ENCODE data around the gene NNT.
"Not testable (repeated sequence)": the region's sequence is repeated elsewhere in the genome, so short reads cannot be mapped to it uniquely, and the experiment has no call there.

Gene NNT

DNA sequence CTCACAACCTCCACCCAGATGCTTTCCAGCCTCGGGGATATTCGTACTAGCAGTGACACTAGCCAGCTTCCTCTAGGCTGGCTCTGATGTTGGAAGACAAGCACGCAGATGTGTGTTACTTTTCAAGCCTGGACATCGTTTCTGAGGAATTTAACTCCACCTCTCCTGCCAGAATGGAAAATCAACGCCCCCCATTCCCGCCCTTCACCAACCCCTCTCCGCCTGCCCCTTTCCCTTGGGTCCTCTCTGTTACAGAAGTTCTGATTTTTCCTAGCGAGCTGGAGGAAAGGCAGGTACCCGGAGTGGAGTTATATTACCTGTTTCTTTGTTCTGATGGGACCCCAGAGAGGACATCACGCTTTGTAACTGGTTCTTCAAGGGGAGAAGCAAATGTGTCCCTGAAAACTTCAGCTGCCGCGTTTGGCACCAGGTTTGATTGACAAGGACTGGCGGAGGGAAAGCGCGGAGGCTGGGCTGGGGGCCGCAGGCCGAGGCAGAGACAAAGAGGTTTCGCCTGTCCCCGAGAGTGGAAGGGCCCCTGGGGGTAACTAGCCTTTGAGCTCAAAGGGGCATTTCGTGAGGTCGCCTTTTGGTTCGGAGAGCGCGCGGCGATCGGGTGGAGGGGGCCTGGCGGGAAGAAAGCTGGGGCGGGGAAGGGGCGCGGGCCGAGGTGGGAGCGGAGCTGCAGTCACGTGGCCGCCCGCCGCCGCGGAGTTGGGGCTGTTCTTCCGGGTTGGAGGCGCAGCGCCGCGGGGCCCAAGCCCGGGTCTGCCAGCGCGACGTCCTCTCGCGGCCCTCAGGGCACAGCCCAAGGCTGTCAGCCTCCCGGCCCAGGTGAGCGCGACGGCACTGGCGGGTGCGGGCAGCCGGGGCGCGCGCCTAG lies at the start of gene NNT:
NNT (plus strand) TSS at position 720 of the 883 bp plus-strand sequence. CDS start 6,016 bp downstream, outside the sequence.
- peak; percentile 78 for DNase-seq (ENCODE audit: low spot score)

DNA sequence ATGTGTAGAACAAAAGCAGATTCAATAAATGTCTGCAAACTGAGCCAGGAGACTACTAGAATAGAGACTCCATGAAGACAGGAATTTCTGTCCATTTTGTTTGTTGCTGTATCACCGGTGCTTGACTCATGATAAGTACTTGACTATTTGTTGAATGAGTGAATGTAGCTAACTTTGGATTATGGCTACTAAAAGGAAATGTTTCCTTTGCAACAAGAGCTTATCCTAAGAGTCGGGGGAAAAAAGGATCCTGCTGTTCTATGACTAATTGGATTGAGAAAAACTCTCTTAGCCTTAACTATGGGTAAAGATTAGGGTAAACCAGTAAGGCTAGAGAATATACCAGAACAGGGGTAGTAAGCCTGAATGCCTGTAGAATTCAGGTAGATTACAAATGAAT lies 49.6 kb upstream of the NNT start:
- DNase-seq (ENCODE audit: low spot score) = no peak

DNA sequence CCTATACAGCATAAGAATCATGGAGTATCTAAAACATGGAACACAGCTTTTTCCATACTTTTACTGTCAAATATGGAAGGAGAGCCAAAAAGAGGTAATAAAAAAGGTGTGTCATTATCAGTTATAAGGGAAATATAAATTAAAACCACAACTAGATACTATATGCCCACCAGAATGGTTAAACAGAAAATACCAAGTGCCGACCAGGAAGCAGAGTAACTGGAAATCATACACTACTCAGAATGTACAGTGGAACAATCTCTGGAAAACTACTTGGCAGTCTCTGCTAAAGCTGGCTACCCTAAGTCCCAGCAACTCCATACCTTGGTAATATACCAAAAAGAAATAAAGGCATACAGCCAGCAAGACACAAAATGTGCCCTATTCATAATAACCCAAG lies 48.5 kb upstream of the NNT start:
- no peak for DNase-seq (ENCODE audit: low spot score)

DNA sequence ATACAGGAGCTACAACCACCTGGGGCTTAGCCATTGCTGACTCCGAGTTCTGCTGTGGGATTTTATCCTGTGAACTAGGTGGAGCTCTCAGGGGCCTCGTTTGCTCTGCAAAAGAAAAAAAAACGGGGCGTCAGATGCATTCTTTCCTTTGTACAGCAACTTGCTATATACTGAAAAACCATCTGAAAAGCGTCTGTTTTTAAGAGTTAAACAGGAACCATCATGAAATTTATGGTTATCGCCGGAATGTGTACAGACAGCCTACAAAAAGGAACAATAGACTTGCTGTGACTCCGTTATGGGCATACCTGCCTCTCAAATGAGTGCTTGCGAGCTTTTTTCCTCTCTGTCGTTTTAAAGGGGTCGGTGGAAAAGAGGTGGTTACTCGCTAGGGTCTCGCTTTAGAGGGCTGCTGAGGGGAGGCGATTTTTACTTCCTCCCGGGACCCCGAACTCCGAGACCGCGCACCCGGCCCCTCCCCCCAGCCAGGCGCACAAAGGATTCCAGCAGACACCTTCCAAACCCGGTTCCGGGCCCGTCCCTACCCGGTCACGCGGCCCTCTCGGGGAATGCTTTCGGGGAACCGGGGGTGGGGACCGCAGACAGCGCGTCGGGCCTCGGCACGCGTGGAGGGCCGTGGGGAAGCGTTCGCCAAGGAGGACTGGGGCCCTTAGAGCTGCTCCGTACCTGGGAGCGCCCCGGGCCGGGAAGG lies 46.9 kb upstream of the NNT start:
- peak; percentile 40 for DNase-seq (ENCODE audit: low spot score)

DNA sequence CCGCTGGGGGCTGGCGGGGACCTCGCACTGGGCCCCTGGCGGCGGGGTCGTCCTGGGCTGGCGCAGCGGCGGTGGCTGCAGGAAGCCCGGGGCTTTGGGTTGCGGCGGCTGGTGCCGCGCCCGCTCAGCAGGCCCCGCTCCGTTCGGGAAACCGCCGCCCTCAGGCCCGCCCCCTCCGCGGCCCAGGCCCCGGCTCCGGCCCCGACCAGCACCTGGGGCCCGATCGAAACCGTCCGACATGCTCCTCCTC lies 46.4 kb upstream of the NNT start:
- DNase-seq (ENCODE audit: low spot score) = not testable (repeated sequence)

DNA sequence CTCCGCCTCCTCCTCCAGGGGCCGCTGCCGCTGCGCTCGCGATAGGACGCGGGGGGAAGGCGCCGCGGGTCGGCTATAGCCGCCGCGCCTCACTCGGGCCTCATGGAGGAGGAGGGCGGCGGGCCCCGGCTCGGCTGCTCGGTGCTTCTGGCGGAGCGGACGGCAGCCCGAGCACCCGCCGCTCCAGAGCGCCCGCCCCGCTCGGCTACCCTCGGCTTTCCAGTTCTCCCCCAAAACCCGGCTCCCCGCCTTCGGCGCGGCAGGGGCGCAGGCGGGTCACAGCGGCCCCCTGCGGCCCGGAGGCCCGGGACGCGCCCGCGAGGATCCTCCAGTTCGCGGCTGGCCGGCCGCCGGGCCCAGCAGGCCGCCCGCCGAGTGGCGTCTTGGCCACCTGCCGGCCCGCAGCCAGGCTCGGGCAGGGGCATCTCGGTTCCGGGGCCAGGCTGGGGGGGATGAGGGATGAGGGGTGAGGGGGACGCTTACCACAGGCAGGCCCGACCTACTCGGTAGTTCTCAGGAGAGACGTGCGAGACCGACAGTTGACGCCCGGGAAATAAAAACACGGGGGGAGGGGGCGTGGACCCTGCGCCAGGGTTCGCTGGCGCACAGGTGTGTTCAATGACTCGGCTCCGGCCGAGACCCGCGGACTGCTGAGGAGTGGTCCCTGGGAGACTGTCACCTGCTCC lies 46.0 kb upstream of the NNT start, which contains the start of gene PAIP1:
PAIP1 (minus strand) TSS at position 221 of the 686 bp plus-strand sequence. CDS start 231 bp downstream, outside the sequence.
- DNase-seq (ENCODE audit: low spot score) = peak; percentile 90

DNA sequence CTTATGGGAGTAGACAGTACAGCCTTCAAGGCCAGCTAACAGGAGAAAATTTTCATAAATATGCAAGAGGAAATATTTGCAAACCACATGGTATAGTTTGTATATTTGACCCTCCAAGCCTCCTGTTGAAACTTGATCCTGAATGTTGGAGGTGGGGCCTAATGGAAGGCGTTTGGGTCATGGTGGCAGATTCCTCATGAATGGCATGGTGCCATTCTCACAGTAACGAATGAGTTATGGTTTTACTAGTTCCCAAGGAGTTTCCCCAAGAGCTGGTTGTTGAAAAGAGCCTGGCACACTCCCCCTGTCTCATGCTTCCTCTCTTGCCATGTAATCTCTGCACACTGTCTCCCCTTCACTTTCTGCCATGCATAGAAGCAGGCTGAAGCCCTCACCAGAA lies 42.9 kb upstream of the NNT start:
- no peak for DNase-seq (ENCODE audit: low spot score)

DNA sequence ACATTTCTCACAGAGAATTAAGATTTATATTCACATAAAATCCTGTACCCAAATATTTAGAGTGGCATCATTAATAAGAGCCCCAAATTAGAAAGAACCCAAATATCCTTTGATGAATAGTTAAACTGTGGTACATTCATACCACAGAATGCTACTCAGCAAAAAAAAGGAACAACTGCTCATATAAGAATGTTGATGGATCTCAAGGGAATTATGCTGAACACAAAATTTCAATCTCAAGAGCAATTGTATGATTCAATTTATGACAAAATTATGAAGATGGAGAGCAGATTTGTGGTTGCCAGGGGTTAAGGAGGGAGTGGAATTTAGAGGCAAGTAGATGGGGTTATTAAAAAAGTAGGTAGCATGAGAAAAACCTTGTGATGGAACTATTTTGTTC lies 41.6 kb upstream of the NNT start:
- no peak for DNase-seq (ENCODE audit: low spot score)

DNA sequence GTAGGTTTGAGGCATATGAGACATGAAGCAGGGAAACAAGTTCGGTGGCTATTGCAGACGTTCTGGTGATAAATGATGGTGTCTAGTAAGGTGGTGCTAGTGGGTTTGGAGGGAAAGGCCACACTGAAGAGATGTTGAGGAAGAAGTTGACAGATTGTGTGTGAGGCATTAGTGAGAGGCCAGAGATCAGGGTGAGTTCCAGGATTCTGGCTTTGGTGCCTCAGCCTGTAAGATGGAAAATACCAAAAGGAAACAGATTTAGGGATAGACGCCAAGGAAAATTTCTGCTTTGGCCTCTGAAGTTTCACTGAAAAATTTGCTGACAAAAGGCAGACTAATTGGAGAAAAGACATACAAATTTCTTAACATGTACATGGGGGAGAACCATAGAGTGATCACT lies 39.7 kb upstream of the NNT start:
- DNase-seq (ENCODE audit: low spot score) = no peak

DNA sequence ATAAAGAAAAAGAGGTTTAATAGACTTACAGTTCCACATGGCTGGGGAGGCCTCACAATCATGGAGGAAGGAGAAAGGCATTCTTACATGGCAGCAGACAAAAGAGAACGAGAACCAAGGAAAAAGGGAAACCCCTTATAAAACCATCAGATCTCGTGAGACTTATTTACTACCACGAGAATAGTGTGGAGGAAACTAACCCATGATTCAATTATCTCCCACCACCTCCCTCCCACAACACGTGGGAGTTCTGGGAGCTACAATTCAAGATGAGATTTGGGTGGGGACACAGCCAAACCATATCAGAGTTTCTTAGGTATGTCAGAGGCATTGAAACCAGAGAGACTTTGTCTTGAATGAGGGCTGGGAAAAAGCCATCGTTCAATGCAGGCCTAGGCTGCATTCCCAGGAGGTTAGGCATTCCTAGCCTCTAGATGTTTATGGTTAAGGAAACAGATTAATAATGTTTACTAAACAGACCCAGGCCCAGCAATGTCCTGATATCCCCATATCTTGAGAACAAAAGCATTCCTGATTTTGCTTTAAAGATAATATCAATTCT lies 38.6 kb upstream of the NNT start:
- DNase-seq (ENCODE audit: low spot score) = no peak

DNA sequence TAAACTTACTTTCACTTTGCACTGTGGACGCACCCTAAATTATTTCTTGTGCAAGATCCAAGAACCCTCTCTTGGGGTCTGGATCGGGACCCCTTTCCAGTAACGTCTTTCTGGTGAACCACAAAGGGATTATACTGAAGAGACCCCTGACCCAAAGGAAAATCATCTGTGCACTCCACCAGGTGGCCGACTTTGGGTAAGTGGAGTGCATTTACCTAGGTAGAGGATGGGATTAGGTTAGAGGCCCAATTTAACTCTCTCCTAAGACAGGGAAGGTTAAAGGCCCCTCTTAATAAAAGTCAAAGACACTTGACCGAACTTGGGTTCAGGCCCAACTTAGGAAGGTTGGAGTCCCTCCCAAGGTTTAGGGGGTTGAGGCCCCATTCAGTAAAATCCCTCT lies 37.9 kb upstream of the NNT start:
- no peak for DNase-seq (ENCODE audit: low spot score)

DNA sequence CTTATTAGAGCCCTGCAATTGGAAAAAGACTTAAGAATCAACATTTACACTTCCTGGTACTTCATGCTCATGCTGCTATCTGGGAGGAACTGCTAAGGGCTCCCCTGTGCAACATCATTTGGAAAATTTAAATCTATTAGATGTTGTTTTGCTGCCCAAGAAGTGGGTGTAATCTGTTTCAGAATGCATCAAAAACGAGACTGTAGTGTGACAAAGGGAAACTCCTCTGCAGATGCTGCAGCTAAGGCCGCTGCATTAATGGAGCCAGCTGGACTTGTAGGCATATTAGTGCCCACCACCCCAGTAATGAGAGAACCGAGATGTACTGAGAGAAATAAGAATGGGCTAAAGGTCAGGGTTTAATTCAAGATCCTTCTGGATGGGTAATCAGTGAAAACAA lies 35.0 kb upstream of the NNT start:
- DNase-seq (ENCODE audit: low spot score) = no peak

DNA sequence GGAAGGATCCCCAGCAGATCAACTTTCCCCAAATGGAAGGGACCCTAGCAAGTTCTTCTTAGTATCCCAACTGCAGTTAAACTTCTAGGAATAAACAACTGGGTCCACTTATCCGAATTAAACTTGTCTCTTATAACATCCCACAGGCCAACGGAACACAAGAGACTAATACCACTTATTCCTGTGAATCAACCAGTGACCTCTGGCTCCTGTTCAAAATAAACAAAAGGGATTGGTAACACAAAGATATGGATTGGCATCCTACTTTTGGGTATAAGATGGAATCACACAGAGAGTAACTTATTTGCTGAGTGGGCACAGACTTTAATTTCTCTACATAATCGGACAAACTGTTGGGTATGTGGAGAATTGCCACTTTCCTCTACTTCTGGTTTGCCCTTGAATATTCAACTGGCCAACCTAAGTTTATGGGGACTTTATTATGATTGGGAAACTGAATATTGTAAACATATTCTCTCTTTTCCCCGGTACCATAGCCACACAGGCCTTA lies 33.7 kb upstream of the NNT start:
- no peak for DNase-seq (ENCODE audit: low spot score)

DNA sequence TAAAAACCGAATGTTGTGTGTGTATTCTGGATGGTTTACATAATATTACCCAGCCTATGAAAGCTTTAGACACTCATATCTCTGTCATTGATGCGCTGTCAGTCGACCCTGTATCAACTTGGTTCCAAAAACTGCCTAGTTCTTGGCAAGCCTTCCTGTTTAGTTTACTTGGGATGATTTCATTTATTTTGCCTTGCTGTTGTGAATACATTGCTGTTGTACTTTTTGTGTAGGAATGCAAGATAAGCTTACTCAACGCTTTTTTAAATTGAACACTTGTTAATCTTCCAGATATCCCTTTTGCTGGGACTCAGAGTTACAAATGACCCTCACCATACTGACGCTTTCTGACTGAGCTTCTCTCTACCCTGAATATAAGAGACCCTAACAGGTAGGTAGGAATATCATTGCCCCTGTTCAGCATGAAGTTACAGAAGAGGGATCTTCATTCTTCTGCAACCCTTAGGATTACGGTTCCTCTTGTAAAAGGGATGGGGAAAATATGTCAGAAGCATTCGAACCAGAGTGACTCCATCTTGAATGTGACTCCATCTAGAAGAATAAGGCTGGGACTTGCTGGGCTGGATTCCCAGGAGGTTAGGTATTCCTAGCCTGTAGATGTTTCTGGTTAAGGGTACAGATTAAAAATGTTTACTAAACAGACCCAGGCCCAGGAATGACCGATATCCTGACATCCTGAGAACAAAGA lies 32.4 kb upstream of the NNT start:
- DNase-seq (ENCODE audit: low spot score) = no peak

DNA sequence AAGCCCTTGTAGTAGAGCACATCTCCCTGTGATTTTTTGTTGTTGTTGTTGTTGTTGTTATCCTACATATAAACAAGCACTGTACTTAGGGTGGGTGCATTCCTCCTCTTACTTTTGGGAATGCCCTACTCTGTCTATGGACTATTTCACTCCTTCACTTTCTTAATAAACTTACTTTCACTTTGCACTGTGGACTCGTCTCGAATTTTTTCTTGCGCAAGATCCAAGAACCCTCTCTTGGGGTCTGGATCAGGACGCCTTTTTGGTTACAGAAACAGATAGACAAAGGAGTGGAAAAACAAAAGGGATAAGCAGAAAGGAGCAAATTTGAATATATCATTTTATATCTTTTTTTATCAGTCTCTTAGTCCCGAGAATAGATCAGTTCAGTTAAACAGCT lies 31.7 kb upstream of the NNT start:
- no peak for DNase-seq (ENCODE audit: low spot score)

DNA sequence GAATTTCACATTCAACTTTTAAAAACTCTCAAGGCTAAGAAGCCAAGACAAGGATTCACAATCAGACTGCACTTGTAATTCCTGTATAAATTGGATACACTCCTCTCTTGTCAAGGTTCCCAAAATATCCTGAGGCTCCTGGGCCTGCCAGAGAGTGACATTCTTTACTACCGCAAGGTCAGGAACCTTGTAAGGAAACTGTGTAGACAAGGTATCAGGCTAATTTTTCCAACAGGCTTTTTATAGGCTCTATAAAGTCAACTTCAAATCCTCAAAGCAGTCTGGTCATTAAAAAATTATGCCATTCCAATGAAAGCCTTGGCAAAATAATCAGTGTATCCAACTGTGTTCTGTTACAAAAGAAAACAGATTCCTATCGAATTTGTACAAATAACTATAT lies 30.6 kb upstream of the NNT start:
- DNase-seq (ENCODE audit: low spot score) = peak; percentile 15

DNA sequence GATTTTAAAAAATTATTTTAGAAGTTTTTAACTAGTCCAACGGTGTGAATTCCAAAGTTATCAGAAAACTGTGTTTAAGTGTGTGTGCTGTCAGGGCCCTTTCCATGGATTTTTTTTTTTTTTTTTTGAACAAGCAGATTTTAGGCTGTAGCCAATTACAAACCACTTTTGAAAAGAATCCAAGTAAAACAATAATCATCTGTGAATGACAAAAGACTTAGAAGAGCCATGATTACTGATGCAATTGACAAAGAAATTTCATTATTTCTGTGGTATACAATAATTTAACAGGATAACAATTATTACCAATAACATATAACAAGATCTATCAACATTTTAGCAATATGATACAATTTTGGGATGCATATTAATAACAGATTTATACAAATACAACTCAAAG lies 29.9 kb upstream of the NNT start:
- DNase-seq (ENCODE audit: low spot score) = no peak

DNA sequence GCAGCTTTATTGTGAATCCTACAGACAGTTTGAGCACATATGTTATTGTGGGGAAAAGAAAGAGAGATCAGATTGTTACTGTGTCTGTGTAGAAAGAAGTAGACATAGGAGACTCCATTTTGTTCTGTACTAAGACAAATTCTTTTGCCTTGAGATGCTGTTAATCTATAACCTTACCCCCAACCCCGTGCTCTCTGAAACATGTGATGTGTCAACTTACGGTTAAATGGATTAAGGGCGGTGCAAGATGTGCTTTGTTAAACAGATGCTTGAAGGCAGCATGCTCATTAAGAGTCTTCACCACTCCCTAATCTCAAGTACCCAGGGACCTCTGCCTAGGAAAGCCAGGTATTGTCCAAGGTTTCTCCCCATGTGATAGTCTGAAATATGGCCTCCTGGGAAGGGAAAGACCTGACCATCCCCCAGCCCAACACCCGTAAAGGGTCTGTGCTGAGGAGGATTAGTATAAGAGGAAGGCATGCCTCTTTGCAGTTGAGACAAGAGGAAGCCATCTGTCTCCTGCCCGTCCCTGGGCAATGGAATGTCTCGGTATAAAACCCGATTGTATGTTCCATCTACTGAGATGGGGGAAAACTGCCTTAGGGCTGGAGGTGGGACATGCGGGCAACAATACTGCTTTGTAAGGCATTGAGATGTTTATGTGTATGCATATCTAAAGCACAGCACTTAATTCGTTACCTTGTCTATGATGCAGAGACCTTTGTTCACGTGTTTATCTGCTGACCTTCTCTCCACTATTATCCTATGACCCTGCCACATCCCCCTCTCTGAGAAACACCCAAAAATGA lies 22.4 kb upstream of the NNT start:
- not testable (repeated sequence) for DNase-seq (ENCODE audit: low spot score)

DNA sequence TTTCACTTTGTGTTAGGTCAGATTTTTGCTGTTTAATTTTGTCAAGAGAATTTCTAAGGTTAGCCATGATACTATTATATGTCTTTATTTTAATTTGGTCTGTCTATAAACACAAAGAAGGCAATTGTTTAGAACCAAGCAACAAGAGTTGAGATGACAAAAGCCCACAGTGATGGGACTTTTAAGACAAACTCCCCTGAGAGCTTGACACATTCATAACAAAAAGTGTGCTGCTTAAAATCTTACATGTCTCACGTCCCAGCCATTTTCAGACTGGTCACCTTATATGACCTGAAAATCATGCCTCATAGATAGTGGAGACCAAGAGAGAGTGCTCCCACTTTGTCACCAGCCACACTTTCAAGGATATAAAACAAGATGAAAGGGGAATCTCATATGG lies 21.6 kb upstream of the NNT start:
- no peak for DNase-seq (ENCODE audit: low spot score)

DNA sequence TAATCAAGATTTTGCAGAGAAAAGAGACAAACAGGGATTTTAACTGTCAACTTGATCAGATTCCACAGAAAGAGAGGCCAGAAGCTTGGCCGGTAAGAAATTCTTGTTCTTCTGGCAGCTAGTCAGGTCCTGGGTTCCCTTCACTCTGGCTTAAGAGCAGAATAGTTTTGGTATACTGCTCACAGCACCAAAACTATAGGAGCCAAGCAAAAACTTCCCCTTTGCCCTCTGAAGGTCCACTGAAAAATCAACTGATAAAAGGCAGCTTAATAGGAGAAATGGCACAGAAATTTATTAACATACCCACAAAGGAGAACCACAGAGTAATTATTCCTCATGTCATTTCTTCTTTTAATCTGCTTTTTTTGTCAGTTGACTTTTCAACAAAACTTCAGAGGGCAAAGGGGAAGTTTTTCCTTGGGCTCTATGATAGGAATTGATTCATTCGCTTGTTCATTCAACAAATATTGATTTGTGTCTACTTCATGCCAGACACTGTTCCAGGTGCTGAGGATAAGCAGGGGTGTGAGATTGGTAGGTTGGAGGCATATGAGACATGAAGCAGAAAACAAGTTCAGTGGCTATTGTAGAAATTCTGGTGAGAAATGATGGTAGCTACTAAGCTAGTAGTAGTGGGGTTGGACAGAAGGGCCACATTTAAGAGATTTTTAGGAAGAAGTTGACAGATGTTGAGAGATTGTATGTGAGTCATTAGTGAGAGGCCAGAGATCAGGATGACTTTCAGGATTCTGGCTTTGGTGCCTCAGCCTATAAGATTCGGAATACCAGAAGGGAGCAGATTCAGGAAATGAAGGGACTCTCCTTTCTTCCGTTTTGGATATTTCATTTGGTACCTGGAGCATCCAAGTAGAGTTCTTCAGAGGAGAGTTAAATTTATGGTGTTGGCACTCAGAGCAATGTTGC lies 20.6 kb upstream of the NNT start:
- no peak for DNase-seq (ENCODE audit: low spot score)

Data from LoVo (cell line).